H1 (cell line): ENCODE results near the gene ANKH. TPM values are rescaled to one million over a fixed set of nuclear protein-coding genes. Genes with fewer than 3 reads are reported as not detected.

Source experiments
- CHD7 ChIP-seq: fragments of 300-600 bp; sonication (generic); IDR thresholded peaks from 2 replicates; pipeline ENCODE4 v1.7.1; 2012; ENCODE audit warnings: low read length, moderate library complexity, mild to moderate bottlenecking, inconsistent platforms; ENCODE audit not compliant: insufficient replicate concordance
- TCF12 ChIP-seq: IDR thresholded peaks from 2 replicates; pipeline ENCODE4 v1.6.1; 2011; ENCODE audit warnings: low read depth, mild to moderate bottlenecking, low read length
- TEAD4 ChIP-seq: IDR thresholded peaks from 2 replicates; pipeline ENCODE4 v1.6.1; 2012; ENCODE audit warnings: low read depth, low read length, inconsistent platforms, mixed read lengths
- polyA plus RNA-seq, 7 experiments: library from polyadenylated mRNA; depleted of rRNA in 3 of 7; stranded (reverse) in 5 of 7; unstranded in 2 of 7; fragments of >200 nt in 5 of 7; fragments of 200-250 nt in 2 of 7; gene quantifications; 1 replicate in 5 of 7; 2 replicates in 1 of 7; 4 replicates in 1 of 7; pipeline versions ENCODE4 v1.2.1 to v1.2.3, GENCODE V29; 2011 to 2013; ENCODE audit warnings: missing spikeins in 2 of 7, mixed read lengths in 2 of 7
- total RNA-seq: library from RNA; stranded (reverse); fragmentation: NEBNext Ultra II Directional; extraction: Animal tissue kit (Norgen Biotek cat#: 25700); gene quantifications from 2 replicates; pipeline ENCODE4 v1.2.1, GENCODE V29; 2021

The ANKH gene
- total and polyA plus RNA-seq, 2 of the 8 experiments (the other 6 are each of a cell fraction or from before 2014, with no cell fraction given), result 5.3 to 13.0 TPM

GRCh38 chr5:14708551-14708950 is 163.0 kb downstream of the ANKH start (continued):
- TF ChIP-seq CHD7, result no peak
- TF ChIP-seq TCF12, result no peak
- TF ChIP-seq TEAD4, result no peak
